PC-9 (cell line): ENCODE measurements around the gene PPP1R16B. TPM values are rescaled to one million over a fixed set of nuclear protein-coding genes. Genes with fewer than 3 reads are reported as not detected.
A peak's percentile ranks its signal among the peaks of the same experiment; 100 is the strongest.

Source experiments
- Bru-seq: library from RNA; stranded (reverse); fragments of 400-500 nt; gene quantifications from one replicate; lab custom pipeline; 2021; lab: Mats Ljungman, UMichigan
- BruChase-seq, 2 experiments: library from RNA; stranded (reverse); fragments of 400-500 nt; gene quantifications; one replicate each; lab custom pipeline; 2021; lab: Mats Ljungman, UMichigan
- BruUV-seq: library from RNA; stranded (reverse); fragments of 400-500 nt; replicated peaks from 2 replicates; lab custom pipeline; 2021; lab: Mats Ljungman, UMichigan
- CTCF ChIA-PET: fragments of 300-600 bp; sonication (Branson Sonifier 250); formaldehyde crosslinking; loops from one replicate; lab custom pipeline; 2022; ENCODE audit warnings: antibody characterized with exemption; lab: Charles Lee
- POLR2A ChIA-PET: fragments of 300-600 bp; sonication (Branson Sonifier 250); formaldehyde crosslinking; loops from one replicate; lab custom pipeline; 2022; ENCODE audit warnings: antibody characterized with exemption; ENCODE audit not compliant: unreplicated experiment; lab: Charles Lee
- DNase-seq, 2 experiments: peaks; one replicate each; pipeline versions ENCODE4 v3.0.0 to v3.0.0-alpha.2; 2015 to 2022; ENCODE audit warnings: mixed read lengths in 1 of 2
- H2AFZ ChIP-seq: fragments of 200-600 bp; sonication (generic); 2 replicates; pipeline ENCODE4 v1.8.1; 2017; ENCODE audit warnings: antibody characterized with exemption
- H3F3A ChIP-seq: fragments of 200-600 bp; sonication (generic); 2 replicates; pipeline ENCODE4 v1.8.1; 2017; ENCODE audit warnings: antibody characterized with exemption, mild to moderate bottlenecking, low read depth; ENCODE audit not compliant: insufficient read depth
- H3K27ac ChIP-seq: fragments of 200-600 bp; sonication (generic); 2 replicates; pipeline ENCODE4 v1.6.1; 2016; ENCODE audit warnings: mixed run types
- H3K27me3 ChIP-seq: fragments of 200-600 bp; sonication (generic); 2 replicates; pipeline ENCODE4 v1.6.1; 2016; ENCODE audit warnings: low read depth, mixed run types; ENCODE audit not compliant: insufficient read depth
- H3K36me3 ChIP-seq: fragments of 200-600 bp; sonication (generic); 2 replicates; pipeline ENCODE4 v1.6.1; 2016; ENCODE audit warnings: low read depth, mixed run types
- H3K4me1 ChIP-seq: fragments of 200-600 bp; sonication (generic); replicated peaks from 2 replicates; pipeline ENCODE4 v1.6.1; 2016; ENCODE audit warnings: mixed run types; ENCODE audit not compliant: insufficient read depth
- H3K4me2 ChIP-seq: fragments of 200-600 bp; sonication (generic); 2 replicates; pipeline ENCODE4 v1.6.1; 2017; ENCODE audit warnings: mixed run types
- H3K4me3 ChIP-seq: fragments of 200-600 bp; sonication (generic); 2 replicates; pipeline ENCODE4 v1.6.1; 2016; ENCODE audit warnings: mixed run types
- H3K79me2 ChIP-seq: fragments of 200-600 bp; sonication (generic); 2 replicates; pipeline ENCODE4 v1.6.1; 2017; ENCODE audit warnings: low read depth, mixed run types
- H3K9me2 ChIP-seq: fragments of 200-600 bp; sonication (generic); 2 replicates; pipeline ENCODE4 v1.8.1; 2017; ENCODE audit warnings: mild to moderate bottlenecking; ENCODE audit not compliant: insufficient read depth
- H3K9me3 ChIP-seq: fragments of 200-600 bp; sonication (generic); 2 replicates; pipeline ENCODE4 v1.8.1; 2016; ENCODE audit warnings: low read depth; ENCODE audit not compliant: insufficient read depth
- H4K20me1 ChIP-seq: fragments of 200-600 bp; sonication (generic); 2 replicates; pipeline ENCODE4 v1.8.1; 2017; ENCODE audit not compliant: insufficient read depth
- EZH2 ChIP-seq: fragments of 200-600 bp; sonication (generic); IDR thresholded peaks from 2 replicates; pipeline ENCODE4 v1.8.0; 2017; ENCODE audit warnings: antibody characterized with exemption, low read depth
- intact Hi-C: fragments of 100-400 bp; cut with micrococcal nuclease; formaldehyde crosslinking; loops from one replicate; pipeline ENCODE4 v1.10.0; 2022; ENCODE audit not compliant: unreplicated experiment
- long read RNA-seq: library from polyadenylated mRNA; stranded (forward); transcript quantifications from one replicate; pipeline ENCODE4 v2.0.0, GENCODE V29; 2022
- total RNA-seq: library from RNA; stranded (reverse); gene quantifications from 2 replicates; pipeline ENCODE4 v1.2.3, GENCODE V29; 2021
- TF ChIP-seq, protein P1 (sequence below): fragments of 200-600 bp; sonication (generic); conservative IDR thresholded peaks from 2 replicates; pipeline ENCODE4 v1.6.1; 2017; ENCODE audit warnings: mixed run types, antibody characterized with exemption, mild to moderate bottlenecking, moderate library complexity

The PPP1R16B gene
- 0.05 TPM in 1 of 2 replicates, not detected in the other for total RNA-seq
- Bru-seq, nascent RNA: percentile 7 among the genes with signal in this experiment
- BruChase-seq, experiment 1, labeled RNA remaining after a 2-hour chase: percentile 10 among the genes with signal in this experiment
- percentile 9 among the genes with signal in this experiment for BruChase-seq, experiment 2, labeled RNA remaining after a 6-hour chase
- long read RNA-seq: 0 reads

DNA sequence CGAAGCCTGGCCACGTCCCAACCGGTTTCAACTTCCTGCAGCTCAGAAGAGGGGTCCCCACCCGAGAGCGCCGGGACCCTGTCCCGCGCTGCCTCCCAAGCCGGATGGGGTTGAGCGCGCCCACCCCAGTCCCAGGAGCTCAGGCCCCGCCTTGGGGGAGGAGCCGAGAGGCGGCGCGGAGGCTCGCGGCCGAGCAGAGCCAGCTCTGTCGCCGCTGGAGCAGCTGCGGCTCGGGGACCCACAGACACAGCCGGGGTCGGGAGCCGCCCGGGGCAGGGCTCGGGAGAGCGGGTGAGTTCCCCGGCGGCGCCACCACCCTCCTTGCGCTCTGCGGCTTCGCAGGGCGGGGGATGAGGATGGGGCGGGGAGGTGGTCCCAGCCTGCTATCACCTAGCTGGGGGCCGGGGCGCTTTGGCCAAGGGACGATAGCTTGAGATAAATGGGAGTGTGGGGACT is at the start of gene PPP1R16B:
PPP1R16B (plus strand) TSS at position 196 of the 456 bp plus-strand sequence. CDS start 30,229 bp downstream, outside the sequence.
- CTCF ChIA-PET: no interaction called here
- H3F3A ChIP-seq: no peaks in the 10 kb centered on the region
- no peak within 1 kb of the TSS for H3K4me3 ChIP-seq
- no peaks in the 10 kb centered on the region for H3K36me3 ChIP-seq
- H3K9me3 ChIP-seq: no peaks in the 10 kb centered on the region
- no peak within 1 kb of the TSS for H2AFZ ChIP-seq
- H3K27me3 ChIP-seq: peaks cover 56% of the 10 kb centered on the region
- TF ChIP-seq, protein P1, sequence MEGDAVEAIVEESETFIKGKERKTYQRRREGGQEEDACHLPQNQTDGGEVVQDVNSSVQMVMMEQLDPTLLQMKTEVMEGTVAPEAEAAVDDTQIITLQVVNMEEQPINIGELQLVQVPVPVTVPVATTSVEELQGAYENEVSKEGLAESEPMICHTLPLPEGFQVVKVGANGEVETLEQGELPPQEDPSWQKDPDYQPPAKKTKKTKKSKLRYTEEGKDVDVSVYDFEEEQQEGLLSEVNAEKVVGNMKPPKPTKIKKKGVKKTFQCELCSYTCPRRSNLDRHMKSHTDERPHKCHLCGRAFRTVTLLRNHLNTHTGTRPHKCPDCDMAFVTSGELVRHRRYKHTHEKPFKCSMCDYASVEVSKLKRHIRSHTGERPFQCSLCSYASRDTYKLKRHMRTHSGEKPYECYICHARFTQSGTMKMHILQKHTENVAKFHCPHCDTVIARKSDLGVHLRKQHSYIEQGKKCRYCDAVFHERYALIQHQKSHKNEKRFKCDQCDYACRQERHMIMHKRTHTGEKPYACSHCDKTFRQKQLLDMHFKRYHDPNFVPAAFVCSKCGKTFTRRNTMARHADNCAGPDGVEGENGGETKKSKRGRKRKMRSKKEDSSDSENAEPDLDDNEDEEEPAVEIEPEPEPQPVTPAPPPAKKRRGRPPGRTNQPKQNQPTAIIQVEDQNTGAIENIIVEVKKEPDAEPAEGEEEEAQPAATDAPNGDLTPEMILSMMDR: no peak
- no peak for TF ChIP-seq EZH2
- intact Hi-C loops: no loop called here
- H4K20me1 ChIP-seq: no peaks in the 10 kb centered on the region
- no peaks in the 10 kb centered on the region for H3K79me2 ChIP-seq
- POLR2A ChIA-PET: interaction anchor here (0.5 kb wide), 1 partner anchor 25 kb away, joined by 8 read pairs; no protein-coding TSS in a partner anchor
- no peaks in the 10 kb centered on the region for H3K4me1 ChIP-seq
- DNase-seq: no peak
- no peaks in the 10 kb centered on the region for H3K9me2 ChIP-seq
- H3K27ac ChIP-seq: no peak within 1 kb of the TSS
- no peak within 1 kb of the TSS for H3K4me2 ChIP-seq
- BruUV-seq: no TSS peak

DNA sequence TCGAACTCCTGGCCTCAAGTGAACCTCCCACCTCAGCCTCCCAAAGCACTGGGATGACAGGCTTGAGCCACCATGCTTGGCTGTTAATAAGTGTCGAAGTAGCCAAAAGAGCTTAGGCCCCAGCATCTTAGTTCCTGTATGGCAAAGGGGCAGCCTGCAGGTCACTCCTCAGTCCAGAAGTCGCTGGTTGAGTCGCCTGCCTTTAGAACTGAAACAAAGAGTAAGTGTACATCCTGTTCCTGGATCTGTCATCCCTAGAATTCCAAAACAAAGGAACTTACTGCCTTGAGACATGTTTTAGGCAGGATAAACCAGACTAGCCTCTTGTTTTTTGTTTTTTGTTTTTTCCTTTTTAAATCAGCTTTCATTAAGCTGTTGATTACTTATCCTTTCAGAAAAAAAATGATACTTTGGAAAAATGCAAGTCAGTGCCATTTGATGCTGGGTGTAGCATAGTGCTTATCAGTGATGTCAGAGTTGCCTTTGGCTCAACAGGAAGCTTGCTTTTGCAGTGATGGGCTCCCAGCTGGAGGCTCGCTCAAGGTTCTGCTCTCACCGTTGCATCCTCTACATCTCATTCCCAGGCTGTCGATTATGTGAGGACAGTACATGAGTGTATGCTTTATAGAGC is 48.2 kb upstream of the PPP1R16B start:
- CTCF ChIA-PET: no interaction called here

DNA sequence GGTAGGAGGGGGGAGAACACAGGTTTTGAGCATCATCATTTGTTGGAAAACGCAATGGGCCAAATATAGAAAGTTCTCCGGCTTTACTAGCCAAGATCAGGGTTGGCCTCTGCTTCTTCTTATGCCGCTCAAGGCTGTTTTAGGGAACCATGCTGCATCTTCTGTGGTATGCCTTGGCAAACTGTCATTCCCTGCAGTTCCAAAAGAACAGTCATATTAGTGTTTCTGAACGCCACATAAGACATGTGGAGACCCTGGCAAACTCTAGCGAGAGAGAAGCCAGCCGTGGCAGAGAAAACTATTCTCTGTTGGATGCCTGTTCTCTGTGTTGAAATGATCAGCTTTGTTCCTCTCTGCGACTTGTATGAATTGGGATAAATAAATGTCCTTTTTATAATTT is 46.4 kb upstream of the PPP1R16B start:
- intact Hi-C loops: no loop called here
- peaks cover under 1% of the 10 kb centered on the region; the same call in 1 of the 2 replicates for H3K4me1 ChIP-seq
- peaks cover 2% of the 10 kb centered on the region; the same call in 1 of the 2 replicates for H4K20me1 ChIP-seq
- BruUV-seq: no TSS peak
- TF ChIP-seq EZH2: no peak
- TF ChIP-seq, protein P1: no peak
- CTCF ChIA-PET: no interaction called here
- no peak overlapping the region for H3K27ac ChIP-seq
- 0 out of 2 replicates have a peak, but pooled peaks cover 3% of the 10 kb centered on the region for H3F3A ChIP-seq
- H3K4me2 ChIP-seq: no peak overlapping the region
- POLR2A ChIA-PET: interaction anchor here (0.6 to 0.7 kb wide), 3 partner anchors 9 to 119 kb away, joined by 3 to 4 read pairs (median 3); no protein-coding TSS in a partner anchor
- H3K9me3 ChIP-seq: no peaks in the 10 kb centered on the region
- no peak overlapping the region for H2AFZ ChIP-seq
- no peak for DNase-seq
- H3K27me3 ChIP-seq: no peaks in the 10 kb centered on the region
- H3K79me2 ChIP-seq: no peaks in the 10 kb centered on the region
- no peak overlapping the region for H3K4me3 ChIP-seq
- no peaks in the 10 kb centered on the region for H3K36me3 ChIP-seq
- H3K9me2 ChIP-seq: no peaks in the 10 kb centered on the region

More for the DNA sequence above, 48.2 kb upstream of the PPP1R16B start:
- POLR2A ChIA-PET: no interaction called here
- no peak overlapping the region for H3K27ac ChIP-seq
- intact Hi-C loops: no loop called here
- H3K36me3 ChIP-seq: no peaks in the 10 kb centered on the region
- H3K9me3 ChIP-seq: no peaks in the 10 kb centered on the region
- no peak for TF ChIP-seq EZH2
- TF ChIP-seq, protein P1: no peak
- H3K4me1 ChIP-seq: no peaks in the 10 kb centered on the region
- H4K20me1 ChIP-seq: peaks cover 2% of the 10 kb centered on the region; the same call in 1 of the 2 replicates
- H3K27me3 ChIP-seq: no peaks in the 10 kb centered on the region
- H3K9me2 ChIP-seq: no peaks in the 10 kb centered on the region
- H3K79me2 ChIP-seq: no peaks in the 10 kb centered on the region
- no peaks in the 10 kb centered on the region for H3F3A ChIP-seq
- H3K4me3 ChIP-seq: no peak overlapping the region
- no peak for DNase-seq
- no peak overlapping the region for H2AFZ ChIP-seq
- no peak overlapping the region for H3K4me2 ChIP-seq
- no TSS peak for BruUV-seq
